ENCODE measurements around the gene CADPS2.

CADPS2 gene

GRCh38 chr7:122354656-122355055 lies 531.6 kb downstream of the CADPS2 start (continued):
- no peak for TF ChIP-seq ZFP3 (CRISPR knock-in tag; IDR thresholded peaks at IDR 0.05)
- no peak for TF ChIP-seq ISL1 (CRISPR knock-in tag; IDR thresholded peaks at IDR 0.05)
- no peak for TF ChIP-seq PATZ1 (CRISPR knock-in tag; IDR thresholded peaks at IDR 0.05; ENCODE audit: borderline replicate concordance)
- TF ChIP-seq ZNF70 (CRISPR knock-in tag; IDR thresholded peaks at IDR 0.05): no peak

GRCh38 chr7:122352454-122352853 lies 533.8 kb downstream of the CADPS2 start:
- TF ChIP-seq PATZ1 (CRISPR knock-in tag; IDR thresholded peaks at IDR 0.05; ENCODE audit: borderline replicate concordance) (no peak), ZFP30 (CRISPR knock-in tag; IDR thresholded peaks at IDR 0.05) (no peak), ZNF565 (CRISPR knock-in tag; conservative IDR thresholded peaks at IDR 0.05; ENCODE audit: low read depth) (no peak), ARNTL (CRISPR knock-in tag; IDR thresholded peaks at IDR 0.05; ENCODE audit: borderline replicate concordance, low read depth) (no peak), CREB5 (CRISPR knock-in tag; IDR thresholded peaks at IDR 0.05; ENCODE audit: low read depth) (no peak), RARB (CRISPR knock-in tag; IDR thresholded peaks at IDR 0.05) (no peak)
- no peak for ATAC-seq

GRCh38 chr7:122350701-122351100 lies 535.6 kb downstream of the CADPS2 start:
- TF ChIP-seq ZFP30 (CRISPR knock-in tag; IDR thresholded peaks at IDR 0.05) (no peak), PPARA (CRISPR knock-in tag; IDR thresholded peaks at IDR 0.05; ENCODE audit: borderline replicate concordance) (no peak)
- peak; percentile 28; the same call in 1 of the 3 replicates for ATAC-seq

GRCh38 chr7:122344303-122344620 lies 542.0 kb downstream of the CADPS2 start:
- no peak for ATAC-seq
- TF ChIP-seq BACH2 (CRISPR knock-in tag; IDR thresholded peaks at IDR 0.05; ENCODE audit: borderline replicate concordance) (no peak), ZNF8 (CRISPR knock-in tag; IDR thresholded peaks at IDR 0.05) (no peak), ZNF565 (CRISPR knock-in tag; conservative IDR thresholded peaks at IDR 0.05; ENCODE audit: low read depth) (no peak), RARB (CRISPR knock-in tag; IDR thresholded peaks at IDR 0.05) (no peak), ISL1 (CRISPR knock-in tag; IDR thresholded peaks at IDR 0.05) (no peak), POU6F1 (CRISPR knock-in tag; IDR thresholded peaks at IDR 0.05; ENCODE audit: borderline replicate concordance, low read depth) (no peak), TCF4 (CRISPR knock-in tag; IDR thresholded peaks at IDR 0.05; ENCODE audit: borderline replicate concordance) (no peak), PATZ1 (CRISPR knock-in tag; IDR thresholded peaks at IDR 0.05; ENCODE audit: borderline replicate concordance) (no peak), OSR1 (CRISPR knock-in tag; IDR thresholded peaks at IDR 0.05) (no peak), SNAI2 (CRISPR knock-in tag; IDR thresholded peaks at IDR 0.05) (no peak), TSHZ2 (CRISPR knock-in tag; IDR thresholded peaks at IDR 0.05) (no peak), ZNF70 (CRISPR knock-in tag; IDR thresholded peaks at IDR 0.05) (no peak), CREB5 (CRISPR knock-in tag; IDR thresholded peaks at IDR 0.05; ENCODE audit: low read depth) (no peak), ZC3H10 (CRISPR knock-in tag; IDR thresholded peaks at IDR 0.05) (no peak), GLIS3 (CRISPR knock-in tag; IDR thresholded peaks at IDR 0.05) (no peak), TOX (CRISPR knock-in tag; IDR thresholded peaks at IDR 0.05; ENCODE audit: borderline replicate concordance) (no peak), ZFP3 (CRISPR knock-in tag; IDR thresholded peaks at IDR 0.05) (no peak)

All from SK-N-SH treated with all-trans-retinoic acid at 6 μM for 48 hours (cell line).